ENCODE data around the gene ATP6V0A1. TPM values are rescaled to one million over a fixed set of nuclear protein-coding genes. Genes with fewer than 3 reads are reported as not detected.
A peak's percentile ranks its signal among the peaks of the same experiment; 100 is the strongest.

The ATP6V0A1 gene
- total and polyA plus RNA-seq, 12 donors: 42.9 to 126 (median 88.3) TPM

DNA sequence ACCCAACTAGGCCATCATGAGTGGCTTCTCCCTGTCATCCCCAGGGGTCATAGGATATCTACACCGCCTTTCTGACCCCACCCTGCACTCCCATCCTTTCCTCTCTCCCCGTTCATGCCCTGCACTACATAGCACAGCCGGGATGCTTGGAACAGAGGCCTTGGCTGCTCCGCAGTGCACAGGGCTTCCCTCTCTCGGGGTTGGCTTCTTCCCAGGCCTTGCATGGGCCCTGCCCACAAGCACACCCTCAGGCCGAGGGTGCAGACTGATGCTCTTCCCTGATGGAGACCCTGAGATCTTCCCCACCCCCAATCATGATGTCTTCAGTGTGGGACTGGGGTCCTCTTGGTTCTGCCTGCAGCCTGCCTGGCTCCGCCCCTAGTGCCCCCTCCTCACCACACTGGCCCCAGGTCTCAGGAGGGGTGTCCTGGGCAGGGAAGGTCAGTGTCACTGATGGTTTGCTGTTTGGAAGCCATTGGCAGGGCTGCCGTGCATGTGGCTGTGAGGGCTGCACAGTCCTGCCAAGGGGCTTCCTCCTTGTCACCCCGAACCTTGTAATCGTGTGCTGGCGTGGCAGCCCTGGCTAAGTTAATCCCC is 63.1 kb downstream of the ATP6V0A1 start:
- Histone ChIP-seq H3K9me3 (replicated peaks in 1 of 3) (no peaks in the 10 kb centered on the region), H3K4me1 (replicated peaks in 1 of 2) (peaks cover 79 to 93% of the 10 kb centered on the region in 2 donors), H3K27ac (peak overlapping the region; percentile 65 to 99 (median 94)), H3K27me3 (no peaks in the 10 kb centered on the region), H3K4me3 (no peak overlapping the region), H3K36me3 (replicated peaks in 1 of 2) (peaks cover 0 to 11% of the 10 kb centered on the region in 2 donors)
- 31 to 61% (median 38%) methylated on average over 7 to 11 of the region's 11 CpGs for WGBS, 4 donors
- TF ChIP-seq POLR2A (IDR thresholded peaks at IDR 0.05): no peak
- TF ChIP-seq, protein P1, sequence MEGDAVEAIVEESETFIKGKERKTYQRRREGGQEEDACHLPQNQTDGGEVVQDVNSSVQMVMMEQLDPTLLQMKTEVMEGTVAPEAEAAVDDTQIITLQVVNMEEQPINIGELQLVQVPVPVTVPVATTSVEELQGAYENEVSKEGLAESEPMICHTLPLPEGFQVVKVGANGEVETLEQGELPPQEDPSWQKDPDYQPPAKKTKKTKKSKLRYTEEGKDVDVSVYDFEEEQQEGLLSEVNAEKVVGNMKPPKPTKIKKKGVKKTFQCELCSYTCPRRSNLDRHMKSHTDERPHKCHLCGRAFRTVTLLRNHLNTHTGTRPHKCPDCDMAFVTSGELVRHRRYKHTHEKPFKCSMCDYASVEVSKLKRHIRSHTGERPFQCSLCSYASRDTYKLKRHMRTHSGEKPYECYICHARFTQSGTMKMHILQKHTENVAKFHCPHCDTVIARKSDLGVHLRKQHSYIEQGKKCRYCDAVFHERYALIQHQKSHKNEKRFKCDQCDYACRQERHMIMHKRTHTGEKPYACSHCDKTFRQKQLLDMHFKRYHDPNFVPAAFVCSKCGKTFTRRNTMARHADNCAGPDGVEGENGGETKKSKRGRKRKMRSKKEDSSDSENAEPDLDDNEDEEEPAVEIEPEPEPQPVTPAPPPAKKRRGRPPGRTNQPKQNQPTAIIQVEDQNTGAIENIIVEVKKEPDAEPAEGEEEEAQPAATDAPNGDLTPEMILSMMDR (IDR thresholded peaks at IDR 0.05): no peak
- intact Hi-C loops (cut with DNase I): loop anchor here (5.0 to 10.0 kb wide), 2 partner anchors 99 to 207 kb away; partner anchors contain the start of gene CAVIN1 (in 1 of the 2)
- DNase-seq: peak in 6 of 7 donors; percentile 56 to 76 (median 69)

DNA sequence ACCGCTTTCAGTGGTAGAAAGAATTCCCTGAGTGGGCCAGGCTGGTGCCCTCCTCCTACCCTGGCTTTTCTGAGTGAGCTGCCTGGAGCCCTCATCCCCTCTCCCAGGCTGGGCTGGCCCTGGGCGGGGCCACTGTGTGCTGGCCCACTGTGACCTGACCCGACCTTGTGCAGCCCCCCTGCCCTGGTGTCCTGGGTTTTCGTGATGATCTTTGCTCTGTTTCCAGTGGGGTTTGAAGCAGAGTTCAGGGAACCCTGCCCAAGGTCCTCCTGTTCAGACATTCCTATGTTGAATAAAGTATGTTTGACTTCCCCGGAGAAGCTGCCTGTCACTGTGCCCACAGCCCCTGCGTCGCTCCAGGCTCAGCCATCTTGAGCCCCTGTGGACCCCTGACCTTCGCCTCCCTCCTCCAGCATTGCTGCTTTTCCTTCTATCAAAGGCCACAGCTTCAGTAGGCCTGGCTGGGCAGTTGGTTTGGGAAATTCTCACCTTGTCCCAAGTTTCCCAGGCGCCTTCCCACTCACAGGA is 63.6 kb downstream of the ATP6V0A1 start:
- intact Hi-C loops (cut with DNase I): loop anchor here (5.0 to 10.0 kb wide), 2 partner anchors 100 to 208 kb away; partner anchors contain the start of gene CAVIN1 (in 1 of the 2)
- H3K4me1 ChIP-seq (replicated peaks in 1 of 2): peaks cover 83 to 92% of the 10 kb centered on the region in 2 donors
- peak in 6 of 7 donors; percentile 46 to 83 (median 62) for DNase-seq
- H3K27ac ChIP-seq: peak overlapping the region; percentile 65 to 99 (median 94)
- no peaks in the 10 kb centered on the region for H3K9me3 ChIP-seq (replicated peaks in 1 of 3)
- TF ChIP-seq, protein P1 (IDR thresholded peaks at IDR 0.05): no peak
- TF ChIP-seq POLR2A (IDR thresholded peaks at IDR 0.05): no peak
- H3K27me3 ChIP-seq: no peaks in the 10 kb centered on the region
- no peak overlapping the region for H3K4me3 ChIP-seq
- WGBS, 4 donors: 51 to 74% (median 60%) methylated on average over 9 of the region's 9 CpGs
- peaks cover 0 to 5% of the 10 kb centered on the region in 2 donors for H3K36me3 ChIP-seq (replicated peaks in 1 of 2)

DNA sequence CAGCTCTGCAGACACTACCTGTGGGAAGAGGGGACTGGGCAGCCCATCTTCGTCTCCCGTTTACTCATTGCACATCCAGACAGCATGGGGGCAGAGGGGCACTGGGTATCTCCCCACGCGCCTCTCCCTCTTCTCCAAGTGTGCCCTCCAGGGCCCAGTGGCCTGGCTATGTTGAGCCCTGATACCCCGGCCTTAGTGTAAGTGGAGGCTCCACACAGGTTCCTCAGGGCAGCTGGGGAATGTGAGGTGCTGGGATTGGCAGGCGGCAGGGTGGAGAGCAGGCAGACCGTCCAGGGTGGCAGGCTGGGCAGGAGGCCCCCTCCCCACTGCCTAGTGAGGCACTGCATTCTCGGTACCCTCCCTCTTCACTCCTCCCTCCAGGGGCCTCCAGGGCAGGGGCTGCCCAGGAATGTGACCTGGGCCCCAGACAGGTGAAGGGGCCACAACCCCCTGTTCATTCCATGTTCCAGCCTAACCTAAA is 64.2 kb downstream of the ATP6V0A1 start:
- no peak for TF ChIP-seq POLR2A (IDR thresholded peaks at IDR 0.05)
- TF ChIP-seq, protein P1 (IDR thresholded peaks at IDR 0.05): no peak
- Histone ChIP-seq H3K4me1 (replicated peaks in 1 of 2) (peaks cover 80 to 88% of the 10 kb centered on the region in 2 donors), H3K36me3 (replicated peaks in 1 of 2) (peaks cover 0 to 5% of the 10 kb centered on the region in 2 donors), H3K9me3 (replicated peaks in 1 of 3) (no peaks in the 10 kb centered on the region), H3K27me3 (no peaks in the 10 kb centered on the region), H3K4me3 (no peak overlapping the region), H3K27ac (peak overlapping the region; percentile 65 to 99 (median 94))
- intact Hi-C loops (cut with DNase I): loop anchor here (5.0 to 10.0 kb wide), 2 partner anchors 101 to 208 kb away; partner anchors contain the start of gene CAVIN1 (in 1 of the 2)
- WGBS, 4 donors: 76 to 90% (median 86%) methylated on average over 2 to 8 of the region's 8 CpGs
- peak in 1 of 7 donors; percentile 25 for DNase-seq

DNA sequence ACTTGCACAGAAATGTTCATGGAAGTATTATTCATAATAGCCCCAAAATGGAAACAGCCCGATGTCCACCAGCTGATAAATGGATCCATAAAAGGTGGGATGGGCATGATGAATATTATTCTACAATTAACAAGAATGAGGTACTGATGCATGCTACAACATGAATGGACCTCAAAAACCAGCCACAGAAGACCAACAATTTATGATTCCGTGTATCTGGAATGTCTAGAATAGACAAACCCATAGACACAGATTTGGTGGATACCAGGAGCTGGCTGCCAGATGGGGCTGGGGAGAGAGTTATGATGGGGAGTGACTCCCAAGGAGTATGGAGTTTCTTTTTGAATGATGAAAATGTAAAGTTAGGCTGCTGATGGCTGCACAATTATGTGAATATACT is 66.5 kb downstream of the ATP6V0A1 start:
- WGBS, 4 donors: 66 to 81% (median 69%) methylated on average over 2 of the region's 2 CpGs
- Histone ChIP-seq H3K36me3 (replicated peaks in 1 of 2) (peaks cover 0 to 5% of the 10 kb centered on the region in 2 donors), H3K4me3 (no peak overlapping the region), H3K27me3 (no peaks in the 10 kb centered on the region), H3K4me1 (replicated peaks in 1 of 2) (peaks cover 56 to 70% of the 10 kb centered on the region in 2 donors), H3K27ac (peak overlapping the region in 4 of 5 donors; percentile 10 to 99 (median 62)), H3K9me3 (replicated peaks in 1 of 3) (no peaks in the 10 kb centered on the region)
- intact Hi-C loops (cut with DNase I): loop anchor here in 1 of 2 donors (10.0 kb wide), 1 partner anchor 210 kb away; no protein-coding TSS in a partner anchor
- DNase-seq: peak in 1 of 7 donors; percentile 13
- TF ChIP-seq POLR2A (IDR thresholded peaks at IDR 0.05): no peak
